K562 (cell line): ENCODE results near the gene ASB11. TPM values are rescaled to one million over a fixed set of nuclear protein-coding genes. Genes with fewer than 3 reads are reported as not detected.

Experiments
- CAMTA2 ChIP-seq: fragments of 250-450 bp; sonication (Bioruptor Pico); conservative IDR thresholded peaks from 2 replicates; pipeline ENCODE4 v1.5.1; 2022
- CBX3 ChIP-seq, 2 experiments: IDR thresholded peaks; 1 replicate in 1 of 2; 2 replicates in 1 of 2; pipeline ENCODE4 v1.6.1; 2012; ENCODE audit warnings: inconsistent platforms in 2 of 2, low read length in 2 of 2, borderline replicate concordance in 1 of 2, control low read depth in 1 of 2
- CCAR2 ChIP-seq: fragments of 200-400 bp; formaldehyde crosslinking; IDR thresholded peaks from 2 replicates; pipeline ENCODE4 v1.6.1; 2017; ENCODE audit warnings: mild to moderate bottlenecking, low read depth, low read length
- CREM ChIP-seq: IDR thresholded peaks from 2 replicates; pipeline ENCODE4 v1.6.1; 2014; ENCODE audit warnings: antibody characterized with exemption, low read depth
- ELF1 ChIP-seq: fragments of 200-800 bp; sonication (Bioruptor generic); IDR thresholded peaks from 2 replicates; pipeline ENCODE4 v1.6.1; 2016; ENCODE audit warnings: missing genetic modification characterization, missing compliant biosample characterization
- ELF4 ChIP-seq: fragments of 450-650 bp; formaldehyde crosslinking; IDR thresholded peaks from 2 replicates; pipeline ENCODE4 v1.4.0; 2022; ENCODE audit warnings: missing genetic modification characterization
- FOXA3 ChIP-seq, 2 experiments: fragments of 450-650 bp in 1 of 2; sonication (generic) in 1 of 2; formaldehyde crosslinking; IDR thresholded peaks in 1 of 2; conservative IDR thresholded peaks in 1 of 2; 2 replicates each; pipeline versions ENCODE4 v1.4.0 to v1.8.0; 2020 to 2022; ENCODE audit warnings: mild to moderate bottlenecking in 2 of 2, missing genetic modification reagents in 1 of 2
- GTF2E2 ChIP-seq: fragments of 200-800 bp; sonication (Bioruptor generic); IDR thresholded peaks from 2 replicates; pipeline ENCODE4 v1.6.1; 2016; ENCODE audit warnings: missing genetic modification characterization, missing compliant biosample characterization
- HNRNPUL1 ChIP-seq: fragments of 200-400 bp; formaldehyde crosslinking; IDR thresholded peaks from 2 replicates; pipeline ENCODE4 v1.6.1; 2017; ENCODE audit warnings: low read length
- MIER1 ChIP-seq: fragments of 450-650 bp; IDR thresholded peaks from 2 replicates; pipeline ENCODE4 v1.6.1; 2016; ENCODE audit warnings: antibody characterized with exemption, mild to moderate bottlenecking, low read depth
- NR2C1 ChIP-seq, 2 experiments: fragments of 450-650 bp; IDR thresholded peaks; 2 replicates each; pipeline ENCODE4 v1.6.1; 2017; ENCODE audit warnings: mild to moderate bottlenecking in 2 of 2, antibody characterized with exemption in 1 of 2, inconsistent platforms in 1 of 2, missing compliant biosample characterization in 1 of 2, missing genetic modification characterization in 1 of 2
- PHF21A ChIP-seq: fragments of 450-650 bp; IDR thresholded peaks from 2 replicates; pipeline ENCODE4 v1.6.1; 2017; ENCODE audit warnings: low read depth, borderline replicate concordance
- POU5F1 ChIP-seq: fragments of 150-350 bp; IDR thresholded peaks from 2 replicates; pipeline ENCODE4 v1.6.1; 2014; ENCODE audit warnings: borderline replicate concordance, low read length, low read depth, mild to moderate bottlenecking; ENCODE audit not compliant: partially characterized antibody
- PPARD ChIP-seq: fragments of 250-450 bp; sonication (Bioruptor Pico); IDR thresholded peaks from 2 replicates; pipeline ENCODE4 v1.8.0; 2022; ENCODE audit warnings: inconsistent platforms, mild to moderate bottlenecking, moderate library complexity
- RAD21 ChIP-seq, 2 experiments: fragments of 250-450 bp in 1 of 2; fragments of 450-650 bp in 1 of 2; sonication (Bioruptor Pico) in 1 of 2; formaldehyde crosslinking in 1 of 2; IDR thresholded peaks in 1 of 2; conservative IDR thresholded peaks in 1 of 2; 2 replicates each; pipeline versions ENCODE4 v1.4.0 to v1.8.0; 2020 to 2022; ENCODE audit warnings: mild to moderate bottlenecking in 2 of 2, moderate library complexity in 1 of 2
- RB1 ChIP-seq: fragments of 450-650 bp; IDR thresholded peaks from 2 replicates; pipeline ENCODE4 v1.6.1; 2017; ENCODE audit warnings: low read depth, mild to moderate bottlenecking
- SAP30 ChIP-seq: fragments of 200-600 bp; sonication (generic); IDR thresholded peaks from 2 replicates; pipeline ENCODE4 v1.6.1; 2012; ENCODE audit warnings: borderline replicate concordance, low read depth, mild to moderate bottlenecking, moderate library complexity, low read length, control low read depth, inconsistent platforms; ENCODE audit not compliant: insufficient read depth, poor library complexity, severe bottlenecking
- TGIF2 ChIP-seq: sonication (generic); formaldehyde crosslinking; IDR thresholded peaks from 2 replicates; pipeline ENCODE4 v1.8.1; 2022; ENCODE audit warnings: mild to moderate bottlenecking, missing genetic modification reagents, moderate library complexity
- ZFX ChIP-seq: sonication (generic); formaldehyde crosslinking; IDR thresholded peaks from 2 replicates; pipeline ENCODE4 v1.8.0; 2022; ENCODE audit warnings: mild to moderate bottlenecking, missing genetic modification reagents, moderate library complexity
- ZNF507 ChIP-seq: conservative IDR thresholded peaks from 2 replicates; pipeline ENCODE4 v1.6.1; 2017; ENCODE audit warnings: missing genetic modification characterization, missing compliant biosample characterization
- ZNF780A ChIP-seq: fragments of 250-450 bp; sonication (Bioruptor Pico); IDR thresholded peaks from 2 replicates; pipeline ENCODE4 v1.5.0; 2021; ENCODE audit warnings: mild to moderate bottlenecking
- polyA plus RNA-seq, 8 experiments: library from polyadenylated mRNA; depleted of rRNA in 4 of 8; stranded (reverse) in 5 of 8; unstranded in 3 of 8; fragments of >200 nt; fragmentation: Nextera tagmentation in 2 of 8; fragmentation: Illumina TruSeq in 1 of 8; extraction: Ambion mirVana in 2 of 8; extraction: Trizol in 1 of 8; gene quantifications; 2 replicates each; pipeline versions ENCODE4 v1.2.1 to v1.2.3, GENCODE V29; 2011 to 2014; ENCODE audit warnings: inconsistent platforms in 1 of 8, missing spikeins in 1 of 8
- total RNA-seq, 7 experiments: library from RNA; depleted of rRNA in 6 of 7; stranded (reverse); fragments of >200 nt in 6 of 7; fragmentation: Illumina TruSeq in 2 of 7; extraction: Trizol in 2 of 7; gene quantifications; 2 replicates each; pipeline versions ENCODE4 v1.2.1 to v1.2.3, GENCODE V29; 2011 to 2021; ENCODE audit warnings: low replicate concordance in 1 of 7
- TF ChIP-seq, protein P1 (sequence below): IDR thresholded peaks from 2 replicates; pipeline ENCODE4 v1.6.1; 2011; ENCODE audit not compliant: insufficient read length; ENCODE audit errors: extremely low read depth
- TF ChIP-seq, protein P2 (sequence below): fragments of 200-800 bp; sonication (Bioruptor generic); IDR thresholded peaks from 2 replicates; pipeline ENCODE4 v1.6.1; 2017; ENCODE audit warnings: missing genetic modification characterization, missing compliant biosample characterization

Gene ASB11
- total and polyA plus RNA-seq, 9 of the 15 experiments (the other 6 are each of a cell fraction or from before 2014, with no cell fraction given): not detected

DNA sequence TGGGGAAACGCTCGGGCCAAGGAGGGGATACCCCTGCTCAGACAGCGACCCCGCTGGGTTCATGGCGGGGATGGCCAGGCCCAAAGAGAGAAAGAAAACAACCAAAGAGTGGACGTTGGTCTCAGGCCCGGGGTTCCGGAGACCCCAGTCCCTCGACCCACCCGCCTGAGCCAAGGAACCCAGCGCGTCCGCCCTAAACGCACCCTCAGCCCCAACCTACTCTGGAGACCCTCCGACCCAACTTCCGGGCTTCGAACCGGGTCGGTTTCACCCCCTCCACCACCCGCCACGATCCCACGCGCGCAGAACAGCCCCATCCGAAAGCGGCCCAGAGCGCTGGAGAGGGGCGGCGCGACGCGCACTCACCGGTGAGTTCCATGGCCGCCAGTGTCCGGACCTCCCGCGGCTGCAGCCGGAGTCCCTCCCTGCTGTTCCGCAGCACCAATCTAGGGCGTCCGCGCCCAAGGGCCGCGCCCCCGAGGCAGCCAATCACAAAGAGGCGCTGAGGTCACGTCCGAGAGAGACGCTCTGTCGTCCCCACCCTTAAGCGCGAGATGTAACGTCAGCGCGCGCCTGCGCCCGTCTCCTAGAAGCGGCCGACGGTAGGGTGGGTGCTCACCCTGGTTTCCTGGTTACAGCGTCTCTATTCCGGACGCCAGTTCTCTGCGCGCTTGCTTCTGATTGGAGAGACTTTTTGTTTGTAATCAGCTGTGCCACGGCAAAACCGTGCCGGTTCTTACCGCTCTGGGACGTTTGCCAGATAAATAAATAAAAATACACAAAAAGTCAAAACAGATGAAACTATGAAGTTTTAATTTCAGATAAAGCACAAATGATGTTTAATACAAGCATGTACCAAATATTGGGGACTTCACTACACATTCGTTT lies 19.9 kb upstream of the ASB11 start, which contains the start of gene PIGA (continued):
- TF ChIP-seq, protein P1, sequence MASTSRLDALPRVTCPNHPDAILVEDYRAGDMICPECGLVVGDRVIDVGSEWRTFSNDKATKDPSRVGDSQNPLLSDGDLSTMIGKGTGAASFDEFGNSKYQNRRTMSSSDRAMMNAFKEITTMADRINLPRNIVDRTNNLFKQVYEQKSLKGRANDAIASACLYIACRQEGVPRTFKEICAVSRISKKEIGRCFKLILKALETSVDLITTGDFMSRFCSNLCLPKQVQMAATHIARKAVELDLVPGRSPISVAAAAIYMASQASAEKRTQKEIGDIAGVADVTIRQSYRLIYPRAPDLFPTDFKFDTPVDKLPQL: no peak
- TF ChIP-seq CBX3 (IDR thresholded peaks at IDR 0.05; ENCODE audit: borderline replicate concordance in 1 of 2, low read length in 2 of 2) (no peak), ZFX (peak; percentile 85), CREM (peak; percentile 95), MIER1 (no peak), RAD21 (CRISPR knock-in tag; conservative IDR thresholded peaks at IDR 0.05 in 1 of 2, IDR thresholded peaks at IDR 0.05 in 1 of 2) (no peak), POU5F1 (no peak), TGIF2 (no peak), ZNF507 (tag) (no peak), PPARD (CRISPR knock-in tag) (no peak), NR2C1 (IDR thresholded peaks at IDR 0.05) (peak; percentile 57; the same call in 1 of the 2 replicates), NR2C1 (tag; IDR thresholded peaks at IDR 0.05) (peak; percentile 63), HNRNPUL1 (no peak), PHF21A (no peak), RB1 (peak; percentile 68), ELF1 (peak; percentile 79), CCAR2 (no peak), ELF4 (CRISPR knock-in tag) (no peak), FOXA3 (CRISPR knock-in tag; conservative IDR thresholded peaks at IDR 0.05 in 1 of 2, IDR thresholded peaks at IDR 0.05 in 1 of 2) (no peak), GTF2E2 (no peak), SAP30 (peak; percentile 64), ZNF780A (no peak), CAMTA2 (CRISPR knock-in tag) (no peak)
- TF ChIP-seq, protein P2, sequence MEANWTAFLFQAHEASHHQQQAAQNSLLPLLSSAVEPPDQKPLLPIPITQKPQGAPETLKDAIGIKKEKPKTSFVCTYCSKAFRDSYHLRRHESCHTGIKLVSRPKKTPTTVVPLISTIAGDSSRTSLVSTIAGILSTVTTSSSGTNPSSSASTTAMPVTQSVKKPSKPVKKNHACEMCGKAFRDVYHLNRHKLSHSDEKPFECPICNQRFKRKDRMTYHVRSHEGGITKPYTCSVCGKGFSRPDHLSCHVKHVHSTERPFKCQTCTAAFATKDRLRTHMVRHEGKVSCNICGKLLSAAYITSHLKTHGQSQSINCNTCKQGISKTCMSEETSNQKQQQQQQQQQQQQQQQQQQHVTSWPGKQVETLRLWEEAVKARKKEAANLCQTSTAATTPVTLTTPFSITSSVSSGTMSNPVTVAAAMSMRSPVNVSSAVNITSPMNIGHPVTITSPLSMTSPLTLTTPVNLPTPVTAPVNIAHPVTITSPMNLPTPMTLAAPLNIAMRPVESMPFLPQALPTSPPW (CRISPR knock-in tag): peak; percentile 68
